Measurements from ENCODE around the gene SFXN1.
A peak's percentile ranks its signal among the peaks of the same experiment; 100 is the strongest.
"Not testable (repeated sequence)": the region's sequence is repeated elsewhere in the genome, so short reads cannot be mapped to it uniquely, and the experiment has no call there.

The SFXN1 gene

DNA sequence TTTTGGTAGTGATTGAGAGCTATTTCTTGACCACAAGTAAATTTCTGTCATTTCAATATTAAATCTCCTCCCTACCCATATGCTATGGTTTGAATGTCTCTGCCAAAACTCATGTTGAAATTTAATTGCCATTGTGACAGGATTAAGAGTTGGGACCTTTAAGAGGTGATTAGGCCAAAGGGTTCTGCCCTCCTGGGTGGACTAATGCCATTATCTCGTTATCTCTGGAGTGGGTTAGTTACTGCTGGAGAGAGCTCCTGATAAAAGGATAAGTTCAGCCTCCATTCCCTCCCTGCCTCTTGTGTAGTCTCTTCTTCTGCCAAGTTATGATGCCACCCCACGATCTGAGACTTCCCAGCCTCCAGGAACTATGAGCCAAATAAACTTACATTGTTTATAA, 30.8 kb upstream of the SFXN1 start:
- Histone ChIP-seq H3K27ac (no peak overlapping the region), H3K4me3 (no peak overlapping the region), H3K9ac (no peak overlapping the region), H3K4me2 (no peak overlapping the region), H3K36me3 (no peaks in the 10 kb centered on the region), H3K9me3 (replicated peaks in 1 of 11) (peaks cover 6 to 20% (median 16%) of the 10 kb centered on the region in 11 experiments; a peak in 16 of 22 replicates), H4K20me1 (0 out of 22 replicates have a peak, but pooled peaks cover 0 to 5% (median 0%) of the 10 kb centered on the region in 11 experiments), H3K4me1 (peaks cover 0 to 12% (median 5%) of the 10 kb centered on the region in 10 experiments; a peak in 6 of 20 replicates), H3K27me3 (peaks cover 29 to 31% (median 30%) of the 10 kb centered on the region in 11 experiments)
- no peak for TF ChIP-seq Cebpa-rat (IDR thresholded peaks at IDR 0.05)

GRCh38 chr5:175448276-175448675, 30.1 kb upstream of the SFXN1 start:
- H3K27ac ChIP-seq, result no peak overlapping the region
- H3K9me3 ChIP-seq (replicated peaks in 1 of 11), result peaks cover 6 to 20% (median 16%) of the 10 kb centered on the region in 11 experiments; a peak in 16 of 22 replicates
- H3K4me1 ChIP-seq, result peaks cover 0 to 12% (median 5%) of the 10 kb centered on the region in 10 experiments; a peak in 6 of 20 replicates
- no peak for TF ChIP-seq Cebpa-rat (IDR thresholded peaks at IDR 0.05)
- 0 out of 22 replicates have a peak, but pooled peaks cover 0 to 5% (median 0%) of the 10 kb centered on the region in 11 experiments for H4K20me1 ChIP-seq
- H3K36me3 ChIP-seq, result no peaks in the 10 kb centered on the region
- no peak overlapping the region for H3K9ac ChIP-seq
- H3K4me2 ChIP-seq, result no peak overlapping the region
- no peak overlapping the region for H3K4me3 ChIP-seq
- peaks cover 22 to 24% (median 23%) of the 10 kb centered on the region in 11 experiments for H3K27me3 ChIP-seq

GRCh38 chr5:175452166-175452565, 26.2 kb upstream of the SFXN1 start:
- no peak overlapping the region for H3K27ac ChIP-seq
- H3K4me3 ChIP-seq, result no peak overlapping the region
- no peaks in the 10 kb centered on the region for H3K27me3 ChIP-seq
- peaks cover 0 to 18% (median 2%) of the 10 kb centered on the region in 10 experiments; a peak in 6 of 20 replicates for H3K4me1 ChIP-seq
- H3K9ac ChIP-seq, result no peak overlapping the region
- TF ChIP-seq Cebpa-rat (IDR thresholded peaks at IDR 0.05), result no peak
- no peak overlapping the region for H3K4me2 ChIP-seq
- H3K36me3 ChIP-seq, result no peaks in the 10 kb centered on the region
- H3K9me3 ChIP-seq (replicated peaks in 1 of 11), result no peaks in the 10 kb centered on the region
- H4K20me1 ChIP-seq, result no peaks in the 10 kb centered on the region

DNA sequence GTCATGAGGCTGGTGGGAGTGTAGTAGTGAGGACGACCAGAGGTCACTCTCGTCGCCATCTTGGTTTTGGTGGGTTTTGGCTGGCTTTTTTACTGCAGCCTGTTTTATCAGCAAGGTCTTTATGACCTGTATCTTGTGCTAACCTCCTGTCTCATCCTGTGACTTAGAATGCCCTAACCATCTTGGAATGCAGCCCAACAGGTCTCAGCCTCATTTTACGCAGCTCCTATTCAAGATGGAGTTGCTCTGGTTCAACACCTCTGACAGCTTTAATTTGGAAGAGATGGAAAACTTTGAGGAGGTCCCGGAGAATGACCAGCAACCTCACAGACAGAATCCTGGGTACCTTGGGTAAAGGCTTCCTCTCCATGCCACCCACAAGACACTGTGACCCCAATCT, 24.0 kb upstream of the SFXN1 start:
- H3K27me3 ChIP-seq; H3K4me3 ChIP-seq; H3K4me2 ChIP-seq; H3K36me3 ChIP-seq; H3K9me3 ChIP-seq (replicated peaks in 1 of 11); H3K27ac ChIP-seq; H4K20me1 ChIP-seq; H3K9ac ChIP-seq: not testable (repeated sequence)
- H3K4me1 ChIP-seq, result peaks cover 0 to 19% (median 2%) of the 10 kb centered on the region in 10 experiments; a peak in 6 of 20 replicates

DNA sequence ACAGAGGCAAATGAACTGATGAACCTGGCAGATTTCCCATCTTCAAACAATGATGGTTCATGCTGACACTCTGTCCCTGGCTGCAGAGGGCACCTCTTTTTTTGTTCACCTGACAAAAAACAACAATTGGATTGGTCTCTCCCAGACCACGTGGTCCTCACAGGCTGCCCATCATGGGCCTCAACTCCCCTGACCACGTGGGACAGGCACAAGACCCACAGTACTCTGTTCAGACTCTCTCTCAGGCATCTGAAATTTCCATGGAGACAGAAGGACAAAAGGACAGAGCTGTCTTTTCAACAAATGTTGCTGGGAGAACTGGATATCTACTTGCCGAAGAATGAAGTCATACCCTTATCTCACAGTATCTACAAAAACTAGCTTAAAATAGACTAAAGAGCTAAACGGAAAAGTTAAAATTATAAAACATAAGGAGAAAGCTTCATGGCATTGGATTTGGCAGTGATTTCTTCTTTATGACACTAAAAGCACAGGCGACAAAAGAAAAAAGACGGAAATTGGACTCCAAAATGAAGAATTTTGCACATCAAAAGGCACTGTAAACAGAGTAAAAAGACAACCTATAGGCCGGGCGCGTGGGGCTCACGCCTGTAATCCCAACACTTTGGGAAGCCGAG, 22.1 kb upstream of the SFXN1 start:
- no peak overlapping the region for H3K9ac ChIP-seq
- no peaks in the 10 kb centered on the region for H4K20me1 ChIP-seq
- H3K27me3 ChIP-seq, result no peaks in the 10 kb centered on the region
- no peak overlapping the region for H3K27ac ChIP-seq
- TF ChIP-seq Cebpa-rat (IDR thresholded peaks at IDR 0.05), result no peak
- no peaks in the 10 kb centered on the region for H3K9me3 ChIP-seq (replicated peaks in 1 of 11)
- peaks cover 0 to 19% (median 2%) of the 10 kb centered on the region in 10 experiments; a peak in 6 of 20 replicates for H3K4me1 ChIP-seq
- H3K4me3 ChIP-seq, result no peak overlapping the region
- peak overlapping the region in 4 of 11 experiments; percentile 15 to 38 (median 30); a peak in 8 of 22 replicates for H3K4me2 ChIP-seq
- no peaks in the 10 kb centered on the region for H3K36me3 ChIP-seq

DNA sequence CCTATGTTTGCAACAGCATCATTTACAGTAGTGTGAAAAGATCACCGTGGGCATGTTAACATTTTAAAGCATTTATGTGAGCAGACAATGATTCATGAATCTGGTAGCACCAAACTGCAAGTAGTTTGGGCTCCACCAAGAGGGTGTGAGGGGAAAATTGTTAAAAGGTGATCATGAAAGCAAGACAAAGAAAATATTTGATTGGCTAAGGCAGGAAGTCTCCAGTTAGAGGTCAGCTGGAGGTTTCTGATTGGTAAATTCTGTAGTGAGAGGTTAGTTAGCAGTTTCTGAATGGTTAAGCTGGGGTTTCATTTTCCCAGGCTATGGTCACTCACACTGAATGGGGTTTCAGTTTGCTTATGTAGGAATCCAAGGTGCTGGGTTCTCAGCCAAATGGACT, 20.9 kb upstream of the SFXN1 start:
- H3K9me3 ChIP-seq (replicated peaks in 1 of 11), result no peaks in the 10 kb centered on the region
- H3K4me3 ChIP-seq, result no peak overlapping the region
- no peak overlapping the region for H3K27ac ChIP-seq
- no peaks in the 10 kb centered on the region for H3K27me3 ChIP-seq
- peaks cover 0 to 19% (median 2%) of the 10 kb centered on the region in 10 experiments; a peak in 6 of 20 replicates for H3K4me1 ChIP-seq
- no peaks in the 10 kb centered on the region for H3K36me3 ChIP-seq
- no peaks in the 10 kb centered on the region for H4K20me1 ChIP-seq
- H3K4me2 ChIP-seq, result no peak overlapping the region
- H3K9ac ChIP-seq, result no peak overlapping the region
- TF ChIP-seq Cebpa-rat (IDR thresholded peaks at IDR 0.05), result no peak

DNA sequence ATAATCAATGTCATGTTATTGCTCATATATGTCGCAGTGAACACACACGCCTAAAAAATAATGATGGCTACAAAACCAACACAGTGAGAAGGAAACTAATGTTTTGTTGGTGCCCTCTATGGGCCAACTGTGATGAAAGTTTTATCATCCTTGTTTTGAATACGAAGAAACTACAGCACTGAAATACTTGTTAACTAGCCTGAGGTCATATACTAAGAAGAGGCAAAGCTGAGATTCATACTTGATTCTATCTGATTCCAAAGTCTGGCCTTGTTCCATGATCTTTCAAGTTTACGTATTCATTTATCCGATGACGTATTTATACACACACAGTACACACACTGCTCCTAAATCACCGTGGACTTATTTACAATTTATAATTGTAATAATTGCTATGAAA, 18.2 kb upstream of the SFXN1 start:
- no peaks in the 10 kb centered on the region for H3K36me3 ChIP-seq
- no peak overlapping the region for H3K27ac ChIP-seq
- no peak overlapping the region for H3K4me3 ChIP-seq
- H3K9me3 ChIP-seq (replicated peaks in 1 of 11), result no peaks in the 10 kb centered on the region
- TF ChIP-seq Cebpa-rat (IDR thresholded peaks at IDR 0.05), result no peak
- H4K20me1 ChIP-seq, result no peaks in the 10 kb centered on the region
- no peaks in the 10 kb centered on the region for H3K27me3 ChIP-seq
- H3K9ac ChIP-seq, result no peak overlapping the region
- peaks cover 0 to 18% (median 2%) of the 10 kb centered on the region in 10 experiments; a peak in 6 of 20 replicates for H3K4me1 ChIP-seq
- no peak overlapping the region for H3K4me2 ChIP-seq

- Histone ChIP-seq H3K27ac (no peak overlapping the region), H3K9me3 (replicated peaks in 1 of 11) (no peaks in the 10 kb centered on the region), H3K4me3 (no peak overlapping the region), H3K4me1 (peaks cover 0 to 14% (median 2%) of the 10 kb centered on the region in 10 experiments; a peak in 6 of 20 replicates), H3K36me3 (no peaks in the 10 kb centered on the region), H3K4me2 (no peak overlapping the region), H3K27me3 (no peaks in the 10 kb centered on the region), H4K20me1 (no peaks in the 10 kb centered on the region), H3K9ac (no peak overlapping the region)
- TF ChIP-seq Cebpa-rat (IDR thresholded peaks at IDR 0.05), result no peak
Observed at GRCh38 chr5:175460552-175460951, 17.8 kb upstream of the SFXN1 start.

DNA sequence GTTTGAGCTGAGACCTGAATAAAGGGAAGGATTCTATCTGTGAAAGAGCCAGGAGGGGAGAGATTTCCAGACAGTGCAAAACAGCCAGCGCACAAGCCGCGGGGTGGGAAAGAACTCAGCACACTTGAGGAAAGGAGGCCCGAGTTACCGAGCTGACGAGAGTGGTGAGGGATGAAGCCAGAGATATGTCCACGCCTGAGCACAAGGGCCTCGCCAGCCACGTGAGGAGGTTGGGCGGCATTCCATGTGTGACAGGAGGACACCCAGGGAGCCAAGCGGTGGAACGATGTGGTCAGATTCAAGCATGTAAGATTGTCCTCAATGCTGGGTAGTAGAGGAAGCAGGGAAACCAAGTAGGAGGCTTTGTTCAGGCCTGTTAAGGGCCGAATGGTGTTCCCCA, 17.0 kb upstream of the SFXN1 start:
- no peaks in the 10 kb centered on the region for H3K9me3 ChIP-seq (replicated peaks in 1 of 11)
- H3K4me3 ChIP-seq, result no peak overlapping the region

DNA sequence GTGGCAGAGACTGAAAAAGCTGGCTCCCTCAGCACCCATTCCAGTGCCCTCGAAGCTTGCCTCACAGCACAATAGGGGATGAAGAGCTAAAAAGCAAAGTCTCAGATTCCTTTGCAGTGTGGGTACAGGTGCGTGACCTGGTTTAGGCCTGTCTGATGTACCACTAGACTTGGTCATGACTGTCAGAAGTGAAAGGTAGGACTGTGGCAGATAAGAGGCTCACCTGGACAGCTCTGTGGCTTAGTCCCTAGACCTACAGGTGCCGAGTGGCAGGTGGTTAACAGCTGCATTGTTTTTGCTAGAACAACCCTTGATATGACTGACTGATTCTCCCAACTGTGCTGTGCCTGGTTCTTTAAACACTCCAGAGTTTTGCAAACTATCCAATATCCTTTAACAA, 14.7 kb upstream of the SFXN1 start:
- H3K9ac ChIP-seq, result no peak overlapping the region
- no peak for TF ChIP-seq Cebpa-rat (IDR thresholded peaks at IDR 0.05)
- no peak overlapping the region for H3K4me3 ChIP-seq
- H3K27me3 ChIP-seq, result no peaks in the 10 kb centered on the region
- no peaks in the 10 kb centered on the region for H3K36me3 ChIP-seq
- no peaks in the 10 kb centered on the region for H4K20me1 ChIP-seq
- H3K4me2 ChIP-seq, result no peak overlapping the region
- H3K27ac ChIP-seq, result no peak overlapping the region
- 0 out of 20 replicates have a peak, but pooled peaks cover 0 to 5% (median 0%) of the 10 kb centered on the region in 10 experiments for H3K4me1 ChIP-seq
- H3K9me3 ChIP-seq (replicated peaks in 1 of 11), result no peaks in the 10 kb centered on the region

More for the DNA sequence above, 17.0 kb upstream of the SFXN1 start:
- Histone ChIP-seq H3K27me3 (no peaks in the 10 kb centered on the region), H3K36me3 (no peaks in the 10 kb centered on the region), H3K4me2 (no peak overlapping the region), H4K20me1 (no peaks in the 10 kb centered on the region), H3K27ac (no peak overlapping the region), H3K4me1 (peaks cover 0 to 6% (median 0%) of the 10 kb centered on the region in 10 experiments; a peak in 2 of 20 replicates), H3K9ac (no peak overlapping the region)
- no peak for TF ChIP-seq Cebpa-rat (IDR thresholded peaks at IDR 0.05)
